A204.1 (cell line): ENCODE results near the gene CBFA2T3.
"Not testable (repeated sequence)": the region's sequence is repeated elsewhere in the genome, so short reads cannot be mapped to it uniquely, and the experiment has no call there.

Experiments used
- FAIRE-seq: peaks from 2 replicates; lab custom pipeline; 2012; peaks lifted over from hg19 to GRCh38; lab: Jason Lieb, UNC

Gene CBFA2T3

GRCh38 chr16:88922114-88922825 is 54.7 kb downstream of the CBFA2T3 start:
- FAIRE-seq: peak; percentile 23

GRCh38 chr16:88921591-88921990 is 55.4 kb downstream of the CBFA2T3 start:
- FAIRE-seq: no peak

- FAIRE-seq: no peak
Measured at GRCh38 chr16:88920618-88921590, 56.1 kb downstream of the CBFA2T3 start.

GRCh38 chr16:88919936-88920335 is 57.1 kb downstream of the CBFA2T3 start:
- FAIRE-seq: no peak

- FAIRE-seq: not testable (repeated sequence)
Measured at GRCh38 chr16:88918896-88919295, 58.1 kb downstream of the CBFA2T3 start.

GRCh38 chr16:88917915-88918627 is 58.9 kb downstream of the CBFA2T3 start:
- no peak for FAIRE-seq

GRCh38 chr16:88917146-88917914 is 59.7 kb downstream of the CBFA2T3 start:
- no peak for FAIRE-seq

- FAIRE-seq: no peak
Measured at GRCh38 chr16:88915639-88916327, 61.2 kb downstream of the CBFA2T3 start.

- FAIRE-seq: no peak
Measured at GRCh38 chr16:88914750-88915368, 62.1 kb downstream of the CBFA2T3 start.

GRCh38 chr16:88913870-88914269 is 63.1 kb downstream of the CBFA2T3 start:
- FAIRE-seq: no peak

- FAIRE-seq: no peak
Measured at GRCh38 chr16:88913001-88913612, 63.9 kb downstream of the CBFA2T3 start.

GRCh38 chr16:88912556-88912955 is 64.5 kb downstream of the CBFA2T3 start:
- no peak for FAIRE-seq

GRCh38 chr16:88911946-88912310 is 65.1 kb downstream of the CBFA2T3 start:
- FAIRE-seq: no peak

GRCh38 chr16:88911136-88911945 is 65.7 kb downstream of the CBFA2T3 start:
- no peak for FAIRE-seq

GRCh38 chr16:88910284-88911135 is 66.5 kb downstream of the CBFA2T3 start:
- FAIRE-seq: no peak

- FAIRE-seq: no peak
Measured at GRCh38 chr16:88909431-88910210, 67.4 kb downstream of the CBFA2T3 start.

GRCh38 chr16:88908307-88908706 is 68.7 kb downstream of the CBFA2T3 start:
- FAIRE-seq: no peak

- FAIRE-seq: no peak
Measured at GRCh38 chr16:88907768-88908167, 69.2 kb downstream of the CBFA2T3 start.
